ENCODE results near the gene ZFPL1. TPM values are rescaled to one million over a fixed set of nuclear protein-coding genes. Genes with fewer than 3 reads are reported as not detected.

ZFPL1 gene
- total RNA-seq, 1 experiment from 2014 or later: 50.8 TPM

DNA sequence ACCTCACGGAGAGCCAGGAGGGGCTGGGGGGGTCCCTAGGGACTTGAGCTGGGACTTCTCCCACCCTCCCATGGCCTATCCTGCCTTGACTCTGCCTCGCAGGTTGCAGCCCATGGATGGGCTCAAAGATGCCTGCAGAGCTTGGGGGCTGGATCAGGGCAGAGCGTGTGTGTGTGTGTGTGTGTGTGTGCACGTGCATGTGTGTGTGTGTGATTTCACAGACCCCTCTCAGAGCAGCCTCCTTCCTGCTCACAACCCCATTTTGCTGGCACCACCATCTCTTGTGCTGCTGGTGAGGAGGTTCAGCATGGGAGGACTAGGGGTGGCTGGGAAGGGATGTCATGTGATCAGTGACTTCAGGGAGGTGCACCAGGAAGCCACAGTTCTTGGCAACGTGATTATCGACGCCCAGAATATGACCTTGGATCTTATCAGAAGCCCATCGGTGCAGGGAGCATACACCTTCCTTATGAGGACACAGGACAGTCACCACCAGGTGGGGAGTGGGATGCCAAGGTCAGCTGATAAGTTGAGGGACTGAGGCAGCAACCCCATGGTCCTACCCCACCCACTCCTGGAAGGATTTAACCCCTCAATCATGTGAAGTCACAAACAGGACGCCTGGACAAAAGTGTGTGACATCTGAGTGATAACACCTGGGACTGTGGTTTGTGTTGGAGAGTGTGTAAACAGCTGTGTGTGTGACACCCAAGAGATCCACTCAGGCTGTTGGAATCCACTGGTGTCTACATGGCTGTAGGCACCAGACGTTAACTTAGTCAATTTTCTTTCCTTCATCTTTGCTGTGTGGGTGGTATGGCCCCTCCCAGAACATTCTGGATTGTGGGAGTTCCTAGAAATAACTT lies 23.8 kb upstream of the ZFPL1 start:
- Mint-ChIP-seq H3K4me1 (ENCODE audit: insufficient read depth, unreplicated experiment) (peaks cover 5% of the 10 kb centered on the region), H3K27ac (ENCODE audit: low read depth, unreplicated experiment) (no peak overlapping the region), H3K36me3 (ENCODE audit: insufficient read depth, unreplicated experiment) (no peaks in the 10 kb centered on the region), H3K4me3 (ENCODE audit: unreplicated experiment) (no peak overlapping the region), H3K9me3 (ENCODE audit: unreplicated experiment) (no peaks in the 10 kb centered on the region), H3K27me3 (ENCODE audit: insufficient read depth, unreplicated experiment) (no peaks in the 10 kb centered on the region)
- intact Hi-C loops (cut with micrococcal nuclease): no loop called here
- POLR2A ChIA-PET: no interaction called here
- DNase-seq (ENCODE audit: unreplicated experiment): no peak
- BruUV-seq (replicated peaks): no TSS peak
- TF ChIP-seq, protein P1, sequence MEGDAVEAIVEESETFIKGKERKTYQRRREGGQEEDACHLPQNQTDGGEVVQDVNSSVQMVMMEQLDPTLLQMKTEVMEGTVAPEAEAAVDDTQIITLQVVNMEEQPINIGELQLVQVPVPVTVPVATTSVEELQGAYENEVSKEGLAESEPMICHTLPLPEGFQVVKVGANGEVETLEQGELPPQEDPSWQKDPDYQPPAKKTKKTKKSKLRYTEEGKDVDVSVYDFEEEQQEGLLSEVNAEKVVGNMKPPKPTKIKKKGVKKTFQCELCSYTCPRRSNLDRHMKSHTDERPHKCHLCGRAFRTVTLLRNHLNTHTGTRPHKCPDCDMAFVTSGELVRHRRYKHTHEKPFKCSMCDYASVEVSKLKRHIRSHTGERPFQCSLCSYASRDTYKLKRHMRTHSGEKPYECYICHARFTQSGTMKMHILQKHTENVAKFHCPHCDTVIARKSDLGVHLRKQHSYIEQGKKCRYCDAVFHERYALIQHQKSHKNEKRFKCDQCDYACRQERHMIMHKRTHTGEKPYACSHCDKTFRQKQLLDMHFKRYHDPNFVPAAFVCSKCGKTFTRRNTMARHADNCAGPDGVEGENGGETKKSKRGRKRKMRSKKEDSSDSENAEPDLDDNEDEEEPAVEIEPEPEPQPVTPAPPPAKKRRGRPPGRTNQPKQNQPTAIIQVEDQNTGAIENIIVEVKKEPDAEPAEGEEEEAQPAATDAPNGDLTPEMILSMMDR (IDR thresholded peaks at IDR 0.05; ENCODE audit: unreplicated experiment): no peak
- CTCF ChIA-PET: interaction anchor here (0.7 kb wide), 1 partner anchor 10 kb away, joined by 3 read pairs; no protein-coding TSS in a partner anchor

DNA sequence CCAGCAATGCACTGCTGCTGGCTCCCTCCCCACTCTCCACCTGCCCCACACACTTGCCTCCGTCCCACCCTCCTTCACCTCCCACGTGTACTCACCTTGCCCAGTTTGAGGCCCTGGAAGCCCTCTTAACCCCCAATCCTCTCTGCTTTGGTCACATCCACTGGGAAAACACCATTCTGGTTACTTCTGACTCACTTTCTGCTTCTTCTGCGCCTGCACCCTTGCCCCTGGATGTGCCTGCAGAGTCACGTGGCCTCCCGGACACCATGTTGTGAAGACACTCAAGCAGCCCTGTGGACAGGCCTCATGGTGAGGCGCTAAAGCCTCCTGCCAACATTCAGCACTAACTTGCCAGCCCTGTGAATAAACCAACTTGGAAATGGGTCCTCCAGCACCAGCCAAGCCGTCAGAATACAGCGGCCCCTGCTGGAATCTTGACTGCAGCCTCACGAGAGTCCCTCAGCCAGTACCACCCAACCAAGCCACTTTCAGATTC lies 23.1 kb upstream of the ZFPL1 start:
- intact Hi-C loops (cut with micrococcal nuclease): no loop called here
- CTCF ChIA-PET: no interaction called here
- POLR2A ChIA-PET: no interaction called here
- no peak overlapping the region for H3K27ac Mint-ChIP-seq (ENCODE audit: low read depth, unreplicated experiment)
- H3K4me3 Mint-ChIP-seq (ENCODE audit: unreplicated experiment): no peak overlapping the region
- H3K36me3 Mint-ChIP-seq (ENCODE audit: insufficient read depth, unreplicated experiment): no peaks in the 10 kb centered on the region
- H3K4me1 Mint-ChIP-seq (ENCODE audit: insufficient read depth, unreplicated experiment): peaks cover 5% of the 10 kb centered on the region
- peak; percentile 34 for DNase-seq (ENCODE audit: unreplicated experiment)
- BruUV-seq (replicated peaks): no TSS peak
- TF ChIP-seq, protein P1 (IDR thresholded peaks at IDR 0.05; ENCODE audit: unreplicated experiment): no peak
- H3K9me3 Mint-ChIP-seq (ENCODE audit: unreplicated experiment): no peaks in the 10 kb centered on the region
- no peaks in the 10 kb centered on the region for H3K27me3 Mint-ChIP-seq (ENCODE audit: insufficient read depth, unreplicated experiment)

DNA sequence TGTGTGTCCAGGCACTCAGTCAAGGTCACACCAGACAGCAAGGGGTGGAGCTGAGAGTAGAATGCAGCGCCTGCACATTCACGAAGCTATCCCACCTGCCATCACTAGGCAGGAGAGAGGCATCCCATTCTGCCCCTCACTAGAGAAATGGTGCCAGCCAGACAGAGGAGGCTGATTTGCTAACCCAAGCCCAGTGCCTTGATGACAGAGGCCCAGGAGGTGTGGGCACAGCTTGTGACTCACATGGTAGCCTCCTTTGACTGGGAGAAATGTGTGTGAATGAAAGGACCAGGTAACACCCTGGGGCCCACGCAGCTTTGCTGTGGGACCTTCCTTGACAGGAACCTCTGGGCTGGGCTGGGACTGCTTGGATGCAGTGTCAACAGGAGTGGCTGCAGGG lies 20.5 kb upstream of the ZFPL1 start:
- H3K9me3 Mint-ChIP-seq (ENCODE audit: unreplicated experiment): no peaks in the 10 kb centered on the region
- intact Hi-C loops (cut with micrococcal nuclease): no loop called here
- no peak overlapping the region for H3K4me3 Mint-ChIP-seq (ENCODE audit: unreplicated experiment)
- POLR2A ChIA-PET: interaction anchor here (0.6 kb wide), 1 partner anchor 15 kb away, joined by 3 read pairs; no protein-coding TSS in a partner anchor
- no peaks in the 10 kb centered on the region for H3K27me3 Mint-ChIP-seq (ENCODE audit: insufficient read depth, unreplicated experiment)
- no TSS peak for BruUV-seq (replicated peaks)
- peaks cover 5% of the 10 kb centered on the region for H3K4me1 Mint-ChIP-seq (ENCODE audit: insufficient read depth, unreplicated experiment)
- TF ChIP-seq, protein P1 (IDR thresholded peaks at IDR 0.05; ENCODE audit: unreplicated experiment): no peak
- no peak overlapping the region for H3K27ac Mint-ChIP-seq (ENCODE audit: low read depth, unreplicated experiment)
- H3K36me3 Mint-ChIP-seq (ENCODE audit: insufficient read depth, unreplicated experiment): no peaks in the 10 kb centered on the region
- DNase-seq (ENCODE audit: unreplicated experiment): no peak
- CTCF ChIA-PET: interaction anchor here (0.6 to 0.7 kb wide), 2 partner anchors 22 to 215 kb away, joined by 3 read pairs; no protein-coding TSS in a partner anchor

- intact Hi-C loops (cut with micrococcal nuclease): no loop called here
- POLR2A ChIA-PET: interaction anchor here (1.6 kb wide), 1 partner anchor 32 kb away, joined by 5 read pairs; the partner anchor contains the start of gene VPS51
- DNase-seq (ENCODE audit: unreplicated experiment): no peak
Measured at GRCh38 chr11:65064847-65065240, 19.2 kb upstream of the ZFPL1 start.

More at GRCh38 chr11:65064847-65065240, 19.2 kb upstream of the ZFPL1 start:
- no peak overlapping the region for H3K4me3 Mint-ChIP-seq (ENCODE audit: unreplicated experiment)
- H3K36me3 Mint-ChIP-seq (ENCODE audit: insufficient read depth, unreplicated experiment): no peaks in the 10 kb centered on the region
- H3K27ac Mint-ChIP-seq (ENCODE audit: low read depth, unreplicated experiment): no peak overlapping the region
- TF ChIP-seq, protein P1 (IDR thresholded peaks at IDR 0.05; ENCODE audit: unreplicated experiment): no peak
- CTCF ChIA-PET: interaction anchor here (0.7 kb wide), 1 partner anchor 21 kb away, joined by 3 read pairs; no protein-coding TSS in a partner anchor
- H3K4me1 Mint-ChIP-seq (ENCODE audit: insufficient read depth, unreplicated experiment): peaks cover 5% of the 10 kb centered on the region
- BruUV-seq (replicated peaks): no TSS peak
- H3K27me3 Mint-ChIP-seq (ENCODE audit: insufficient read depth, unreplicated experiment): no peaks in the 10 kb centered on the region
- H3K9me3 Mint-ChIP-seq (ENCODE audit: unreplicated experiment): no peaks in the 10 kb centered on the region

Data from MCF 10A (cell line).